Stromal cell of bone marrow (primary cell): ENCODE measurements around the gene CCDC90B.
"Not testable (repeated sequence)": the region's sequence is repeated elsewhere in the genome, so short reads cannot be mapped to it uniquely, and the experiment has no call there.

ENCODE experiments used
- DNase-seq: peaks from one replicate; pipeline ENCODE4 v3.0.0-alpha.2; 2012; ENCODE audit warnings: low read depth

The CCDC90B gene

GRCh38 chr11:83285771-83286528 lies at the start of gene CCDC90B:
TSS of gene CCDC90B (minus strand) at chr11:83286367. CDS start at chr11:83285972, 395 bp downstream.
- peak; percentile 98 for DNase-seq

- no peak for DNase-seq
Observed at GRCh38 chr11:83335446-83336070, 49.4 kb upstream of the CCDC90B start.

GRCh38 chr11:83330303-83330702 lies 44.1 kb upstream of the CCDC90B start:
- no peak for DNase-seq

- DNase-seq, result no peak
Observed at GRCh38 chr11:83326326-83326725, 40.2 kb upstream of the CCDC90B start.

DNA sequence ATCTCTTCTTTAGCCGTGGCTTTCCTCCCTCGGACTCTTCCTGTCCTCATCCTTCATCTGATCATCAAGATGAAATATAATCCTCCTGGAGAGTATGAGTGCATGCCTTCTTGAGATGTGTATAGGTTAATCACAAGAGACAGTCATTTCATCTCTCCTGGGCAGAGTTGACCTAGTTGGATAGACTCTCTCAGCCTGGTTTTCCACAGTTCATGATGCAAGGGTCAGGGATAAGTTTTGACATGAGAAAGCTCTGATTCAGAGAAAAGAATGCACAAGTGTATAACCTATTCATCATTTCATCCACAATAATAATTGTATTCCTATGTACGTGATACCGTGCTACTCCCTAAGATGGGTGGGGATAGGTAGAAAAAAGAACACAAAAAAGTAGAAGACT lies 33.2 kb upstream of the CCDC90B start:
- no peak for DNase-seq

DNA sequence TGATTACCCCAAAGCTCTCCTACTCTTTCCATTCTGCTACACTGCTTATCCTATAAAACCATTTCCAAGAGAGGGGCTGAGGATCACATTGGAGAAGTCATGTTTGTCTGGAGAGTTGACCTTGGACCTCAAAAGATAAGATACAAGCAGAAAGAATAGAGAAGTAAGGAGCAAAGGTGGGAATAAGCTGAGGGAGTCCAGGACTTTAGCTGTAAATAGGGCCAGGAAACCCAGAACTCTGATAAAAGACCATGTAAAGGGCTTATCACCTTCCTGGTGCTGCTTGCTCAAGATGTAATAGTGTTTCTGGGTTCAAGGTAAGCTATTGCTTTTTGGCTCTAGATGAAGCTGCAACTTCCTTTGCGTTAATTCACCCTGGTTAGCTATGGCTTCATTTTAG lies 32.8 kb upstream of the CCDC90B start:
- DNase-seq, result no peak

DNA sequence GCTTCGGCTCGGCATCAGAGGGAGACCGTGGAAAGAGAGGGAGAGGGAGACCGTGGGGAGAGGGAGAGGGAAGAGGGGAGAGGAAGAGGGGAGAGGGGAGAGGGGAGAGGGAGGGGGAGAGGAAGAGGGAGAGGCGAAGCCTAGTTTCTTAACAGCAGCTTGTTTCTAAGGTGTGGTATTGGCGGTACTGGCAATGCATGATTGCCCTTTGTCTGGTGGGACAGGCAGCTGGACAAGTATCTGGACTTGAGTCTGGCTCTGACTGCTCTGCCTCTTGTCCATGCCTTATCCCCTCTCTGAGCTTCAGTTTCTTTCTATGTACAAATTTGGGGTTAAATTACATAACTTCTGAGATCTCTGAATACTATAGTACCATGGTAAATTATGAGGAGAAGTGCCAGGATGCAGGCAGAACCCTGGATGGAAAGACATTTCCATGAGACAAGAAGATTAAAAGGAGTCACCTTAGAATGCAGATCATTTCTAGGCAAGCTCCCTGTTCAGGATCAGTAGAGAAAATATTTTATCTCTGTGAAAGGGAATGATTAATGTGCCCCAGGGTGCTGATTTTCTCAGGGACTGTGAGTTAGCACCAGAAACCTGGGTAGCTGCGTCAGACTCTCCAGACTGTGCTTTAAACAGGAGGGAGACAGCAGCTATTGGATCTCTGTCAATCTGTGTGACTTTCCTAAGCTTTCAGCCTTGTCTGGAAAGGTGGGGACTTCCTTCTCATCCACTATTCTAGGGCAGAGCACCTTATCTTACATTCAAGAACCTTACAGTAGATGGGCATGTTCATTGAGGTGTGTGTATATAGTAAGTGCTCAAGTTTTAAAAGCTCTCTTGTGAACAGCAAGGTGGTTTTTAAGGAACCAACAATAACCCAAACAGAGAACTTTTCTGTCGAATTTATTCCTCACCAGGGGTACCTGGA lies 31.9 kb upstream of the CCDC90B start:
- no peak for DNase-seq

GRCh38 chr11:83316897-83317268 lies 30.7 kb upstream of the CCDC90B start:
- DNase-seq, result not testable (repeated sequence)

DNA sequence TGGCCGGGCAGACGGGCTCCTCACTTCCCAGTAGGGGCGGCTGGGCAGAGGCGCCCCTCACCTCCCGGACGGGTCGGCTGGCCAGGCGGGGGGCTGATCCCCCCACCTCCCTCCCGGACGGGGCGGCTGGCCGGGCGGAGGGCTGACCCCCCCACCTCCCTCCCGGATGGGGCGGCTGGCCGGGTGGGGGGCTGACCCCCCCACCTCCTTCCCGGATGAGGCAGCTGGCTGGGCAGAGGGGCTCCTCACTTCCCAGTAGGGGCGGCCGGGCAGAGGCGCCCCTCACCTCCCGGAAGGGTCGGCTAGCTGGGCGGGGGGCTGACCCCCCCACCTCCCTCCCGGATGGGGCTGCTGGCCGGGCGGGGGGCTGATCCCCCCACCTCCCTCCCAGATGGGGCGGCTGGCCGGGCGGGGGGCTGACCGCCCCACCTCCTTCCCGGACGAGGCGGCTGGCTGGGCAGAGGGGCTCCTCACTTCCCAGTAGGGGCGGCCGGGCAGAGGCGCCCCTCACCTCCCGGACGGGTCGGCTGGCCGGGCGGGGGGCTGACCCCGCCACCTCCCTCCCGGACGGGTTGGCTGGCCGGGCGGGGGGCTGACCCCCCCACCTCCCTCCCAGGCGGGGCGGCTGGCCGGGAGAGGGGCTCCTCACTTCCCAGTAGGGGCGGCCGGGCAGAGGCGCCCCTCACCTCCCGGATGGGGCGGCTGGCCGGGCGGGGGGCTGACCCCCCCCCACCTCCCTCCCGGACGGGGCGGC lies 30.2 kb upstream of the CCDC90B start:
- DNase-seq, result not testable (repeated sequence)

DNA sequence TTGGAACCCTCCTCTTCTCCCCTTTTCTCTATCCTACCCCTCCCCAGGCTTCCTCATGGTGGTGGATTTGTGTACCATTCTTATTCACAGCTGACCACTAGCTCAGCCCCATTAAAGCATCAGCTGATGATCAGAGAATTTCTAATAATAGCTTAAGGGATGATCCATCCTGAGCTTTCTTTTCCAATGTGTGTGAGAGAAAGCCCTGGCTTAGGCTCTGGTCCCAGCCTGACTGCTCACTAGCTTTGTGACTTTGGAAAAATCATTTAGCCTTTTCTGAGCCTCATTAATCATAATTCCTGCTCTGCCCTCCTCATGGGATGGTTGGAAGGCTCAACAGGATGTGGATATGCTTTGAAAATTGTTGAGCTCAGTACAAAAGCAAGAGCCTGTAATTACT lies 26.3 kb upstream of the CCDC90B start:
- peak; percentile 2 for DNase-seq

DNA sequence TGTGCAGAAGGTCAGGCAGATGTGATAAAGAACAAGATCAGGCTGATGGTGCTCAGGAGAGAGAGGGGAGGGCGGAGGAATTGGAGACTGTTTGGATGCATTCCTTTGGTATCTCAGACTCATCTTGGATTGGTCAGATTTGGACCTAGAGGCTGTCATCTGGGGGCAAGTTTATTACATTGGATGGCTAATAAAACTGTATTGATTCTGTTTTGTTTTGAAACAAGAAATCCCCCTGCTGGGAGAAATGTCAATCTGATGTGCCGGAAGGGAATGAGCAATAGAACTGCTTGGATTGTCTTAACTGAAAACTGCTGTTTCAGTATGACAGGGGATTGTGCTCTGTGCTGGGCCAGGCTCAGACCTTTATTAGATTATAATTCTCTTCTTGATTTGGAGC lies 25.5 kb upstream of the CCDC90B start:
- DNase-seq, result no peak

- DNase-seq, result no peak
Observed at GRCh38 chr11:83310718-83311117, 24.6 kb upstream of the CCDC90B start.

DNA sequence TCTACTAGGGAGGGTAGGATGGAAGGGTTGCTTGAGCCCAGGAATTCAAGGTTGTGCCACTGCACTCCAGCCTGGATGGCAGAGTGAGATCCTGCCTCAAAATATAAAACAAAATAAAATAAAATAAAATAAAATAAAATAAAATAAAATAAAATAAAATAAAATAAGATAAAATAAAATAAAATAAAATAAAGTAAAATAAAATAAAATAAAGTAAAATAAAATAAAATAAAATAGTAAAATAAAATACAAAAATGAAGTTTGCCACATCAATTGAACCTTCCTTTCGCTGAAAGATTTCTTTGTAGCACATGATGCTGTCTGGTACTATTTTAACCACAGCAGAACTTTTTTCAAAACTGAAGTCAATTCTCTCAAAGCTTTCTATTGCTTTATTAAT lies 22.4 kb upstream of the CCDC90B start:
- not testable (repeated sequence) for DNase-seq

DNA sequence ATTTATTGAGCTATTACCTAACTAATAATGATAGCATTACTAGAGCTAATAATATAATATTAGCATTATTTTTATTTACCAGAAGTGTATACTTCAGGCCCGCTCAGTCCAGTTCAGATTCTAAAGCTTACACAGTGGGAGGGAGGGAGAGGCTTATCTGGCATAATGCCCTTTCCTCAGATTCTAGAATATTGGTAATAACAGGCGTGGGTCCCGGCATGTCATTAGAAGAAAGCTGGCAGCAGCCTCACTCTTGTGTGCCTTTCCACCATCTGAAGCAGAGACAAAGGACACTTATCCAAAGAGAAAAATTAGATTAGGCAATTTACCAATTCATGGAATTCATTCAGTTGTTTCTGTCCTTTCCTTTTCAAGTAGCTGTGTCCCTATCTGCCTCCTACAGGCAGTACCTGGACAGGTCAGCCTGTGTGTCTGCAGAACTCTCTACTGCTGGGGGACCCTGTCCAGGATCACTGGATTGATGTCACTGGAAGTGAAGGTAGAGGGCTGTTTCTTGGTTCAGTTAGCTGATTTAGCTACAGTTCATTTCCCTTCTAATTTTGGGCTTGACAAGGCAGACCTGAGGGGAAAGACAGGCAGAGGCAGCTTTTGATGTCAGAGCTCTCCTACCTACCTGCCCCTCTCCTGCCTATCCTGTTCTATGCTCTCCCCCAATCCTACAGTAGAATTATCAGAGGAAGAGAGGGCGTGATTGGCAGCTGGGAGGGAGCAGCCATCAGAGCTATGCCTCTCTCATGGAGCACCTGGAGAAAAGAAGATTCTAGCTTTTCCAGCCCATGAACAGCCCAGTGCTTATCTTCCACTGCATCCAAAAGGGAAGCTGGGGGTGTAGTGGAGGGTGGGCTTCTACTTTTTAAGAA lies 20.3 kb upstream of the CCDC90B start:
- no peak for DNase-seq

DNA sequence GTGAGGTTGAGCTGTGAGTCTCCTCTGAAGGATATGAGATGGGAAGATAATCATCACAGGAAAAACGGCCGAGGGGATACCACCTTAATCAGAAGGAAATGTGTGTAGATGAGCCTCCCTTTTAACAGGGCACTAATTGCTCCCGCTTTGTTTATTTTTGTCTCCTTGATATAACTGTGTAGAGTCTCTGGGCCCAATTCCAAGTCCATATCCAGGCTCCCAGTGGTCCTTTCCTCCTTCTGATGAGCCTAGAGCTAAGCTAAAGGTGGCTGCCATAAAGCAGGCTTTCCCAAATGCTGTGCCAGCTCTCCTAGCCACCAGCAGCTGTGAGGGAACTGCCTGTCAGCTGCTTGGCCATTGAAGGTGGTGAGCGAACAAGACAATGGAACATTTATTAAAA lies 17.1 kb upstream of the CCDC90B start:
- DNase-seq, result no peak

DNA sequence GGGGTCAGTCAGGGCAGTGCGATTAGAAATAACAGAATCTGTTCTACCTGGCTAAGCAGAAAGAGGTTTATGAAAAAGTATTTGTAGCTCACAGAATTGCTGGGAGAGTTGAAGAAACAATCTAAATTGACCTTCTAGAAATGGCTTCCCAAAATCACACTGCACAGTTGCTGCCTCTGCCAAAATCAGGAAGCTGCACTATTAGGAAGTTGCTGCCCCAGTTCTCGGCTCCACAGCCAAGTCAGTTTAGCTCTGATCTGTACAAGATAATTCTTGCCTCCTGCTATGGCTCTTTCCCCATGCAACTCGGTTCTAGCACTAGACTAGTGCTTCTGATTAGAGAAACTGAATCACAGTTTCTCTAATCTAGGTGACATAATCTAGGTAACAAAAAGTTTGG lies 16.0 kb upstream of the CCDC90B start:
- DNase-seq, result no peak

DNA sequence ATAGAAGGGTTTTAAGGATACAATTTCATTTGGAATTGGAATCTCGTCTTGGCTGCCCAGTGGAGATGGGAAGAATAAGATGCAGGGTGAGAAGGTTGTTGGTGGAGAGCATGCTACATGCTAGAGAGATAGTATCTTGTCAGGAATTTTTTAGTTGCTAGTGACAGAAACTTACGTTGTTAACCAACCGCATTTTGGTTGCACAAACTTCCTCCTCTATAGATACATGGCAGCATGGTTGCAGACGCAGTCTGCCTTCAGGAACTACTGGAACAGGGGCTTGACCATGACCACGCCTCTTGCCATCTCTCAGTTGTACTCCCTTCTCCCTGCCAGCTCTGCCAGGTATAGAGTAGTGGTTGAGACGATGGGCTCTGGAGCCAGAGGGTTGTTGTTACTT lies 13.5 kb upstream of the CCDC90B start:
- DNase-seq, result no peak

GRCh38 chr11:83294208-83294607 lies 8.0 kb upstream of the CCDC90B start:
- no peak for DNase-seq

DNA sequence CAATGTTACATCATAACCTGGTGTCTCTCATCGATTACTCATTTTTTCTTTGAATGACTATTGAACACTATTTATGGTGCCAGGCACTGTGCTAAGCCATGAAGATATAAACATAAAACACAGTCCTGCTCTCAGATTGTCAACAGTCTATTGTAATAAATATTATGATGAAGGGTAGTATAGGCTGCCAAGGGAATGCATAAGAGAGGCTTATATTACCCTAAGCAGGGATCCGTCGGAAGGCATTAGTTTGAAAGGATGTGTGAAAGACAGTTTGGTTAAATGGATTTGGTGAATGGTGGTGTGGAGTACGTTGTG lies 7.2 kb upstream of the CCDC90B start:
- DNase-seq, result no peak

GRCh38 chr11:83292709-83293456 lies 6.7 kb upstream of the CCDC90B start:
- DNase-seq, result peak; percentile 72
